Measurements from ENCODE around the gene MEMO1.
A peak's percentile ranks its signal among the peaks of the same experiment; 100 is the strongest.
"Not testable (repeated sequence)": the region's sequence is repeated elsewhere in the genome, so short reads cannot be mapped to it uniquely, and the experiment has no call there.

Gene MEMO1

GRCh38 chr2:32002406-32002805 is 8.4 kb downstream of the MEMO1 start:
- peak overlapping the region in 1 of 21 experiments; percentile 23 for H3K27ac ChIP-seq
- H3K4me3 ChIP-seq: no peak overlapping the region

DNA sequence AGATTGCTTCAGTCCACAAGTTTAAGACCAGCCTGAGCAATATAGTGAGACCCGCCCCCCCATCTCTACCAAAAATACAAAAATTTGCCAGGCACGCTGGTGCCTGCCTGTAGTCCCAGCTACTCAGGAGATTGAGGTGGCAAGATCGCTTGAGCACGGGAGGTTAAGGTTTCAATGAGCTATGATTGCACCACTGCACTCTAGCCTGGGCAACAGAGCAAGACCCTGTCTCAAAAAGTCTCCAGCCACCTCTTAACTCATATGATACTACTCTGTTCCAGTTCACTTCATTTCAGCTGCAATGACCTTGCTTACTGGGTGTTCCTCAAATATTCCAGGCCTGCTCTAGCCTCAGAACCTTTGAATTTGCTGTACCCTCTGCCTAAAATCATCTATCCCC is 11.4 kb downstream of the MEMO1 start:
- Histone ChIP-seq H3K4me3 (no peak overlapping the region), H3K27ac (no peak overlapping the region)

DNA sequence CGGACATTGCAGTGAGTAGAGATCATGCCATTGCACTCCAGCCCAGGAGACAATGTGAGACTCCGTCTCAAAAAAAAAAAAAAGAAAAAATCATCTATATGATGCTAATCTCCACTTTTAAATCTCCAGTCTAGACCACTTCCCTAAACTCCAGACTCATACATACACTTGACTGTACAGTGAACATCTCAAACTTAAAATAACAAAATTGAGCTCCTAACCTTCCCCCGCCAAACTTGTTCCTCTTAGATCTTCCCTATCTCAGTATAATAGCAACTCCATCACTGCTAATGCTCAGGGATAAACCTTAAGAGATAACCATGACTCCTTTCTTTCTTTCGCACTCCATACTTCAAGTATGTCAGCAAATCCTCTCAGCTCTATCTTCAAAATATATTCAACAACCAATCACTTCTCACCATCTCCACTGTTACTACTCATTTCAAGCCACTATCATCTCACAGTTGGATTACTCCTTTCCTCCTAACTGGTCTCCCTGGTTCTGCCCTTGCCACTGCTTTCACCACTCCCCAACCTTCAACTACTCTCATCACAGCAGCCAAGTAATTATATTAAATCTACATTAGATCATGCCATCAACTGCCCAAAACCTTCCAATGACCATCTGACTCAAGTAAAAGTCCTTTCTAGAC is 12.0 kb downstream of the MEMO1 start:
- Histone ChIP-seq H3K27ac (no peak overlapping the region), H3K4me3 (no peak overlapping the region)

DNA sequence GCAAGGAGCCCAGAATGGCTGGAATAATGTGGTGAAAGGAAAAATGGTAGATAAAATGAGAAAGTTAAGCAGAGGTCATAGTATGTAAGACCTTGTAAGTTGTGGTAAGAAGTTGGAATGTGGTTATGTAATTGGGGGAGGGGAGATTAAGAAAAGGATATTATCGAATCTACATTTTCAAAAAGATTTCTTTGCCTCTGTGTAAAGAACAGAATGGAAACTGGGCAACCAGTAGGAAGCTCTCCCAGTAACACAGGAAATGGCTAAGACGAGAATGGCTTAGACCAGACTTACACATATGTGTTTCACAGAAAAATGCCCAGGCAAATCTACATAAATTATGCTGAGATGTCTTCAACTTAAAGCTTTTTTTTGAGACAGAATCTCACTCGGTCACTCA is 13.2 kb downstream of the MEMO1 start:
- no peak overlapping the region for H3K4me3 ChIP-seq
- H3K27ac ChIP-seq: no peak overlapping the region

GRCh38 chr2:31996571-31997150 is 14.1 kb downstream of the MEMO1 start:
- H3K4me3 ChIP-seq: no peak overlapping the region
- no peak overlapping the region for H3K27ac ChIP-seq

DNA sequence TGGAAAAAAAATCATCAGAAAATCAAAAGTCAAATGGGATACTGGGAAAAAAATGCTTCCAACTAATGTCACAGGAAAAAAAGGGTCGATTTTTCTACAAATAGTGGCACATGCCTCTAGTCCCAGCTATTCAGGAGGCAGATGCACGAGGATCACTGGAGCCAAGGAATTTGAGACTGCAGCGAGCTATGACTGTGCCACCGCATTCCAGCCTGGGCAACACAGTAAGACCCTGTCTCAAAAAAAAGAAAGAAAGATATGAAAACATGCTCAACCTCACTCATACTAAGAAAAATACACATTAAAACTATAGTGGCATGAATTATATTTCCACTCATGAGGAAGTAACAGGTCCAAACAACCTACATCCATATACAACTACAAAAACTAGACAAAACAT is 17.9 kb downstream of the MEMO1 start:
- no peak overlapping the region for H3K4me3 ChIP-seq
- H3K27ac ChIP-seq: no peak overlapping the region

- Histone ChIP-seq H3K27ac (no peak overlapping the region), H3K4me3 (no peak overlapping the region)
These were observed 18.7 kb downstream of the MEMO1 start for GRCh38 chr2:31992025-31992579.

- Histone ChIP-seq H3K4me3 (no peak overlapping the region), H3K27ac (no peak overlapping the region)
These were observed 20.9 kb downstream of the MEMO1 start for GRCh38 chr2:31989946-31990345.

DNA sequence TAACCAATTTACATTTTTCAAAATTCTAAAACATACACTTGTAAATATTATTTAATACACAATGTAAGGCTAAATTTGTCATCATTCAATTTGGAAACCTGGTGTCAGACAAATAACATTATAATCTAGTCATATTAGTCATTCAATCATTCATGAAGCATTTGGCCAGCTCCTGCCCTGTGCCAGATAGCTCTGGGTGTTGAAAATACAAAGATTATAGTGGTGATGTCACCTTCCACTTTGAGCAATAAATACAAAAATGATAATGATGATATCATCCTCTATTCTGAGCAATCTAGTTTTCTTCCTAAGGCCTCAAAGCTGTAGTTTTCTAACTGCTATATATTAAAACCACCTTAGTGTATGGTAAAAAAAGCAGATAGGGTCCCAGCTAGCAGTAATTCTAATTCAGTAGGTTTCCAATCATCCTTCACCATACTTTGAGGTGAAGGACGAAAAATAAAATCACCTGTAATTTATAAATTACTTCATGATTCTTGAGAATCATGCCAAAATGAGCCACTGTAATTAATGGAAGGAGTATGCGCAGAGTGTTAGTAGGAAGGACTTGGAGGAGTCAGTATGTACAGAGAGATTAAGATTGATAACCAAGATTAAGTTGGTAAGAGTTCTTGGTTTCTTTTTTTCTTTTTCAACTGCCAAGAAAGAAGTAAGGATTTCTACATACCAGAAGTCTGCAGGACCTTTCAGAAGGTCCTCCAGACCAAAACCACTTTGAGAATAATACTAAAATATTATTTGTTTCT is 23.2 kb downstream of the MEMO1 start:
- Histone ChIP-seq H3K27ac (no peak overlapping the region), H3K4me3 (no peak overlapping the region)

DNA sequence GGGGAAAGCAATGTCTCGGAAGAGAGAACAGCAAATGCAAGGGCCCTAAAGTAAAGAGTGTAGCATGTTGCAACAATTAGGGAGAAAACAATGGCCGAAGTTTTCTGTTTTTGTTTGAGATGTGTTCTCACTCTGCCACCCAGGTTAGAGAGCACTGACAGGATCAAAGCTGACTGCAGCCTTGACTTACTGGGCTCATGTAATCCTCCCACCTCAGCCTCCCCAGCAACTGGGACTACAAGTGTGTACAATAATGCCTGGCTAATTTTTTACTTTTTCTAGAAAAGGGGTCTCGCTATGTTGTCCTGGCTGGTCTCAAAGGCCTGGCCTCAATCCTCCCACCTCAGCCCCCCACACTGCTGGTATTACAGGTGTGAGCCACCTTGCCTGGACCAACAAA is 23.9 kb downstream of the MEMO1 start:
- no peak overlapping the region for H3K27ac ChIP-seq
- H3K4me3 ChIP-seq: no peak overlapping the region

- H3K4me3 ChIP-seq: no peak overlapping the region
- H3K27ac ChIP-seq: no peak overlapping the region
These were observed 26.9 kb downstream of the MEMO1 start for GRCh38 chr2:31983762-31984467.

DNA sequence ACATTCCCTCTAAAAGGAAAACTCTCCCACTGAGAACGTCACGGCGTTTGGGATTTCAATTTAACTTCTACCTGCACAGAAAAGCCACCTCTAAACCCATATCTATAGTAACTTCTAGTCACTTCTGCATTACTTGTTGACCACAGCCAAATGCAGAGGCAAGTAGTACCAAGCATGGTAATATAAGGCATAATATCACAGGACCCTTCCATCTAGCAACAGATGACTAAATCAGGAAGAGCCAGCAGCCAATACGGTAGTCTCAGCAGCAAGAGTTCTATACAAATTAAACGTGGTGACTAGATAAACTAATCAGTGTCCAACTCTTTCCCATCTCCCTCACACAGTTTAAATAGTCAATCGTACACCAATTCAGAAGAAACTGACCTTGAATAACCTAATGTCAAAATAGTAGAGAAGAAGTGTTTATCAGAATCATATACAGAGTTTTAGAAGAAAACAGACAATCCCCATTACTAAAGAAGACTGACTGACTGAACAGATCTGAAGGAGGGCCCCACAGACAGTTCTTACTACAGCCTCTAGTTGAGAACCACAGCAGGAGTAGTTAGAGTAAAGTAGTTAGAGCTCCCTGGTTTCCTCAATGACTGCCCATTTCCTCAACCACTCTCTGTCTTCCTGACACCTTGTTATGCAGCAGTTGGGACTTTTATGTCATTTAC is 30.0 kb downstream of the MEMO1 start:
- H3K27ac ChIP-seq: peak overlapping the region in 5 of 21 experiments; percentile 7 to 66 (median 52)
- no peak overlapping the region for H3K4me3 ChIP-seq

- H3K4me3 ChIP-seq: no peak overlapping the region
- H3K27ac ChIP-seq: no peak overlapping the region
These were observed 30.9 kb downstream of the MEMO1 start for GRCh38 chr2:31979956-31980355.

- Histone ChIP-seq H3K27ac (no peak overlapping the region), H3K4me3 (no peak overlapping the region)
These were observed 31.8 kb downstream of the MEMO1 start for GRCh38 chr2:31979018-31979417.

- Histone ChIP-seq H3K27ac (no peak overlapping the region), H3K4me3 (no peak overlapping the region)
These were observed 32.4 kb downstream of the MEMO1 start for GRCh38 chr2:31978436-31978835.

GRCh38 chr2:31973665-31974064 is 37.1 kb downstream of the MEMO1 start:
- no peak overlapping the region for H3K4me3 ChIP-seq
- no peak overlapping the region for H3K27ac ChIP-seq

- H3K4me3 ChIP-seq: no peak overlapping the region
- H3K27ac ChIP-seq: no peak overlapping the region
These were observed 38.7 kb downstream of the MEMO1 start for GRCh38 chr2:31972059-31972458.

DNA sequence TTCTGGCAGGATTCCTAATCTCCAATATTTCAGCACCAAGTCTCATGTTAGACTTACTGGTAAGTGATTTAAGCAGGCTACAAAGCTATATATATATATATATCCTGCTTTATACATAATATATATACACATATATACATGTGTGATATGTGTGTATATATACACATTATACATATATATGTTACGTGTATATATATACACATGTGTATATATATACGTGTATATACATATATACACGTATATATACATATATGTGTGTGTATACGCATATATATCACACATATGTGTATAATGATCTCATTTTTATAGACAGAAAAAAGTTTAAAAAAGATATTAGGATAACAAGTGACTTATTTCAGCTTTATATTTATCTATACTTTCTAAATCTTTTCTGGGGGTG is 41.6 kb downstream of the MEMO1 start:
- Histone ChIP-seq H3K27ac (no peak overlapping the region), H3K4me3 (no peak overlapping the region)

DNA sequence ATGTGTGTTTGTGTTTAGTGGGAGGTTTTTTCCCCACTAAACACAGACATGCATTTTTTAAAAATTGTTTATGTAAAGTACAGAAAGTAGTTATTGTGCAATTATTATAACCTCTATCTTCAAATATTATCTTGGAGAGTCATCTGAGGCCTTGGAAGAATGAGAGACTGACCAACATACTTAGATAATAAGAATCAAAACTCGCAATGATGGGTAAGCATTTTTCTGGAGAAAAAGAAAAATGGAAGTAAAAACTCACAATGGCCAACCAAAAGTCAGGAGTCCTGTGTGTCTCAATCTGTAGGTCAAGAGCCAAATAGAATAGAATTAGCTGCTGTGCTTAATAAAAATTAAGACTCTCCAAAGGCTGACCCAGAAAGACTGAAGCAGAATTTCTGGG is 43.0 kb downstream of the MEMO1 start:
- Histone ChIP-seq H3K27ac (no peak overlapping the region), H3K4me3 (no peak overlapping the region)

GRCh38 chr2:31966402-31966801 is 44.4 kb downstream of the MEMO1 start:
- H3K27ac ChIP-seq: not testable (repeated sequence)

More at GRCh38 chr2:31966402-31966801, 44.4 kb downstream of the MEMO1 start:
- H3K4me3 ChIP-seq: not testable (repeated sequence)
